ENCODE results near the gene MIOS. TPM values are rescaled to one million over a fixed set of nuclear protein-coding genes. Genes with fewer than 3 reads are reported as not detected.
A peak's percentile ranks its signal among the peaks of the same experiment; 100 is the strongest.

MIOS gene
- 10 to 100 TPM; 30.2 to 39.0 (median 35.1) TPM for total RNA-seq (2021; fragmentation: NEBNext Ultra II Directional; extraction: Animal tissue kit (Norgen Biotek cat#: 25700))
- long read RNA-seq, transcript MIOS-201 (13 exons, 3,453 nt): minor isoform, 6 of 32 reads
- long read RNA-seq, transcript MIOS-202 (12 exons, 3,095 nt): major isoform, 7 of 32 reads
- long read RNA-seq, partial matches to known transcripts: 12 of 32 reads
- long read RNA-seq, other reads (novel, unspliced or antisense): 7 of 32 reads

GRCh38 chr7:7566651-7567611, at the start of gene MIOS:
MIOS (plus strand) TSS chr7:7566884; CDS start chr7:7572476, 5,592 bp downstream.
- Mint-ChIP-seq H3K4me1 (ENCODE audit: low read depth) (peaks cover 29% of the 10 kb centered on the region), H3K27me3 (ENCODE audit: insufficient read depth) (no peaks in the 10 kb centered on the region), H3K4me3 (peak within 1 kb of the TSS; percentile 93), H3K27ac (peak within 1 kb of the TSS; percentile 75), H3K36me3 (ENCODE audit: low read depth) (peaks cover 25% of the 10 kb centered on the region), H3K9me3 (no peaks in the 10 kb centered on the region; the same call in 1 of the 2 replicates)
- TF ChIP-seq CTCF (IDR thresholded peaks at IDR 0.05): no peak
- peak; percentile 51 for DNase-seq

- Mint-ChIP-seq H3K27me3 (ENCODE audit: insufficient read depth) (no peaks in the 10 kb centered on the region; the same call in 1 of the 2 replicates), H3K4me1 (ENCODE audit: low read depth) (peaks cover 39% of the 10 kb centered on the region)
- DNase-seq: no peak
Measured at GRCh38 chr7:7517754-7518153, 48.9 kb upstream of the MIOS start.

DNA sequence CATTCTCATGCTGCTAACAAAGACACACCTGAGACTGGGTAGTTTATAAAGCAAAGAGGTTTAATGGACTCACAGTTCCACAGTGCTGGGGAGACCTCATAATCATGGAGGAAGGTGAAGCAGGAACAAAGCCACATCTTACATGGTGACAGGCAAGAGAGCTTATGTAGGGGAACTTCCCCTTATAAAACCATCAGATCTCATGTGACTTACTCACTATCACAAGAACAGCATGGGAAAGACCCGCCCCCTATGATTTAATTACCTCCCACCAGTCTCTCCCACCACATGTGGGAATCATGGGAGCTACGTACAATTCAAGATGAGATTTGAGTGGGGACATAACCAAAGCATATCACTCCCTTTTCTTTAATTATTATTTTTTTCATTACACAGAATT, 47.6 kb upstream of the MIOS start:
- Mint-ChIP-seq H3K4me3 (no peak overlapping the region), H3K4me1 (ENCODE audit: low read depth) (peaks cover 29% of the 10 kb centered on the region), H3K27me3 (ENCODE audit: insufficient read depth) (no peaks in the 10 kb centered on the region; the same call in 1 of the 2 replicates), H3K27ac (no peak overlapping the region), H3K9me3 (no peaks in the 10 kb centered on the region), H3K36me3 (ENCODE audit: low read depth) (no peaks in the 10 kb centered on the region)
- no peak for DNase-seq
- TF ChIP-seq CTCF (IDR thresholded peaks at IDR 0.05): no peak

More at GRCh38 chr7:7517754-7518153, 48.9 kb upstream of the MIOS start:
- H3K27ac Mint-ChIP-seq: no peak overlapping the region
- no peak for TF ChIP-seq CTCF (IDR thresholded peaks at IDR 0.05)
- no peaks in the 10 kb centered on the region for H3K9me3 Mint-ChIP-seq
- H3K4me3 Mint-ChIP-seq: no peak overlapping the region
- no peaks in the 10 kb centered on the region for H3K36me3 Mint-ChIP-seq (ENCODE audit: low read depth)

- DNase-seq: no peak
- Mint-ChIP-seq H3K9me3 (no peaks in the 10 kb centered on the region), H3K27me3 (ENCODE audit: insufficient read depth) (no peaks in the 10 kb centered on the region; the same call in 1 of the 2 replicates), H3K4me1 (ENCODE audit: low read depth) (peaks cover 28% of the 10 kb centered on the region), H3K36me3 (ENCODE audit: low read depth) (no peaks in the 10 kb centered on the region), H3K4me3 (no peak overlapping the region), H3K27ac (no peak overlapping the region)
- no peak for TF ChIP-seq CTCF (IDR thresholded peaks at IDR 0.05)
Measured at GRCh38 chr7:7519528-7519927, 47.2 kb upstream of the MIOS start.

DNA sequence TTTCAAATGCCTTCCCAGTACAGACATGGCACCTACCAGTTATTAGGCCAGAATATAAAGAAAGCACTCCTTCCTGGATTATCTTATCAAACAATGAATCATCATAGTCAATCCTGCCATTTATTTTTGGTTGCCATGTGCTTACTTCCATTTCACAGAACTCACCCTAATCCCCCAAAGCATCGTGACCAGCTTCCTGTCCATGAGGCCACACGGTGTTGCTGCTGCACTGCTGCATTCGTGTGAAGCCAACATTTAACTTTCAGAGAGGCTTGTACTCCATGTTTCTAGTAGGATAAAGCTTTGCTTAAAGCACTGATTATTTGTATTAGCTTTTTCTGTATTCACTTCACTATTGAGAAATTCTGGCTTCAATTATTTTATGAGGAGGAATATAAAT, 45.4 kb upstream of the MIOS start:
- no peak for DNase-seq
- peaks cover 28% of the 10 kb centered on the region for H3K4me1 Mint-ChIP-seq (ENCODE audit: low read depth)
- no peaks in the 10 kb centered on the region for H3K9me3 Mint-ChIP-seq
- TF ChIP-seq CTCF (IDR thresholded peaks at IDR 0.05): no peak
- H3K27ac Mint-ChIP-seq: no peak overlapping the region
- H3K4me3 Mint-ChIP-seq: no peak overlapping the region
- no peaks in the 10 kb centered on the region for H3K27me3 Mint-ChIP-seq (ENCODE audit: insufficient read depth)
- no peaks in the 10 kb centered on the region for H3K36me3 Mint-ChIP-seq (ENCODE audit: low read depth)
